Medulla oblongata (tissue), 1 donor: ENCODE measurements around the gene TMCO5A.

Experiments used
- DNase-seq: peaks from one replicate; pipeline ENCODE4 v3.0.0-alpha.2; 2015; ENCODE audit errors: extremely low spot score

Gene TMCO5A

GRCh38 chr15:37973856-37974255, 39.4 kb downstream of the TMCO5A start:
- no peak for DNase-seq

GRCh38 chr15:37978231-37978630, 43.8 kb downstream of the TMCO5A start:
- no peak for DNase-seq

- no peak for DNase-seq
These were observed 45.4 kb downstream of the TMCO5A start for GRCh38 chr15:37979671-37980409.

- no peak for DNase-seq
These were observed 46.8 kb downstream of the TMCO5A start for GRCh38 chr15:37981201-37981600.

- peak; percentile 55 for DNase-seq
These were observed 47.3 kb downstream of the TMCO5A start for GRCh38 chr15:37981775-37982174.

GRCh38 chr15:37984368-37984767, 49.9 kb downstream of the TMCO5A start:
- no peak for DNase-seq

- peak; percentile 93 for DNase-seq
These were observed 61.3 kb downstream of the TMCO5A start for GRCh38 chr15:37995461-37996347.
